HEK293T (cell line): Measurements from ENCODE around the gene ARAP1.

Source experiments
- CTCF ChIA-PET: fragments of 350-600 bp; formaldehyde crosslinking; extraction: SDS; loops from one replicate; lab custom pipeline; 2021; ENCODE audit warnings: antibody characterized with exemption, inconsistent platforms; lab: Yijun Ruan, JAX
- POLR2A ChIA-PET: fragments of 350-600 bp; formaldehyde crosslinking; extraction: SDS; loops from one replicate; lab custom pipeline; 2020; ENCODE audit warnings: antibody characterized with exemption, inconsistent platforms; lab: Yijun Ruan, JAX
- DNase-seq: peaks from one replicate; pipeline ENCODE4 v3.0.0; 2012; ENCODE audit warnings: mixed read lengths; ENCODE audit errors: extremely low spot score
- ARNT ChIP-seq: fragments of 450-650 bp; IDR thresholded peaks from 2 replicates; pipeline ENCODE4 v1.6.1; 2017; ENCODE audit warnings: mild to moderate bottlenecking
- BHLHE40 ChIP-seq: fragments of 450-650 bp; IDR thresholded peaks from 2 replicates; pipeline ENCODE4 v1.6.1; 2016; ENCODE audit warnings: mild to moderate bottlenecking, moderate library complexity, borderline replicate concordance
- CTBP1 ChIP-seq: fragments of 450-650 bp; IDR thresholded peaks from 2 replicates; pipeline ENCODE4 v1.6.1; 2016; ENCODE audit warnings: borderline replicate concordance
- ELF4 ChIP-seq: fragments of 450-650 bp; IDR thresholded peaks from 2 replicates; pipeline ENCODE4 v1.6.1; 2017; ENCODE audit warnings: antibody characterized with exemption
- FOXA1 ChIP-seq: fragments of 450-650 bp; IDR thresholded peaks from 2 replicates; pipeline ENCODE4 v1.6.1; 2016; ENCODE audit warnings: mild to moderate bottlenecking
- FOXK2 ChIP-seq: fragments of 450-650 bp; IDR thresholded peaks from 2 replicates; pipeline ENCODE4 v1.6.1; 2016; ENCODE audit warnings: mild to moderate bottlenecking
- FOXM1 ChIP-seq: fragments of 450-650 bp; IDR thresholded peaks from 2 replicates; pipeline ENCODE4 v1.6.1; 2017; ENCODE audit warnings: mild to moderate bottlenecking, borderline replicate concordance
- HDGF ChIP-seq: fragments of 450-650 bp; IDR thresholded peaks from 2 replicates; pipeline ENCODE4 v1.6.1; 2017; ENCODE audit warnings: antibody characterized with exemption, borderline replicate concordance
- L3MBTL2 ChIP-seq: fragments of 450-650 bp; conservative IDR thresholded peaks from 2 replicates; pipeline ENCODE4 v1.6.1; 2016; ENCODE audit warnings: mild to moderate bottlenecking
- LEF1 ChIP-seq: fragments of 450-650 bp; IDR thresholded peaks from 2 replicates; pipeline ENCODE4 v1.6.1; 2017; ENCODE audit warnings: mild to moderate bottlenecking, borderline replicate concordance
- NFRKB ChIP-seq: fragments of 450-650 bp; IDR thresholded peaks from 2 replicates; pipeline ENCODE4 v1.6.1; 2016; ENCODE audit warnings: mild to moderate bottlenecking, moderate library complexity
- PKNOX1 ChIP-seq: fragments of 450-650 bp; IDR thresholded peaks from 2 replicates; pipeline ENCODE4 v1.6.1; 2016
- SP1 ChIP-seq: fragments of 450-650 bp; IDR thresholded peaks from 2 replicates; pipeline ENCODE4 v1.6.1; 2017
- SUZ12 ChIP-seq: fragments of 450-650 bp; IDR thresholded peaks from 2 replicates; pipeline ENCODE4 v1.6.1; 2016; ENCODE audit warnings: mild to moderate bottlenecking
- TARDBP ChIP-seq: fragments of 450-650 bp; IDR thresholded peaks from 2 replicates; pipeline ENCODE4 v1.6.1; 2016
- ZNF384 ChIP-seq: fragments of 450-650 bp; IDR thresholded peaks from 2 replicates; pipeline ENCODE4 v1.6.1; 2016

Gene ARAP1

GRCh38 chr11:72692498-72693237 lies 59.5 kb downstream of the ARAP1 start:
- TF ChIP-seq BHLHE40 (no peak), TARDBP (no peak), LEF1 (no peak), L3MBTL2 (no peak), FOXA1 (no peak), SP1 (no peak), FOXK2 (no peak), NFRKB (no peak), HDGF (no peak)
- DNase-seq = no peak
- ChIA-PET CTCF (no interaction called here), POLR2A (no interaction called here)

GRCh38 chr11:72690166-72690565 lies 62.0 kb downstream of the ARAP1 start:
- CTCF ChIA-PET = no interaction called here
- no peak for DNase-seq
- no peak for TF ChIP-seq FOXA1
- TF ChIP-seq LEF1 = no peak
- TF ChIP-seq CTBP1 = no peak
- TF ChIP-seq HDGF = no peak
- TF ChIP-seq ELF4 = no peak
- no peak for TF ChIP-seq L3MBTL2
- no peak for TF ChIP-seq SP1
- TF ChIP-seq SUZ12 = no peak
- TF ChIP-seq NFRKB = no peak
- no peak for TF ChIP-seq ARNT
- no peak for TF ChIP-seq FOXK2
- TF ChIP-seq TARDBP = no peak
- TF ChIP-seq PKNOX1 = no peak
- TF ChIP-seq BHLHE40 = no peak
- POLR2A ChIA-PET = no interaction called here

GRCh38 chr11:72688929-72689328 lies 63.3 kb downstream of the ARAP1 start:
- CTCF ChIA-PET = no interaction called here
- TF ChIP-seq L3MBTL2 = no peak
- no peak for TF ChIP-seq FOXM1
- no peak for TF ChIP-seq FOXA1
- no peak for TF ChIP-seq HDGF
- no peak for TF ChIP-seq FOXK2
- TF ChIP-seq SP1 = no peak
- TF ChIP-seq LEF1 = no peak
- TF ChIP-seq ARNT = no peak
- TF ChIP-seq SUZ12 = no peak
- POLR2A ChIA-PET = no interaction called here
- no peak for DNase-seq

- DNase-seq = no peak
- POLR2A ChIA-PET = no interaction called here
- TF ChIP-seq HDGF (no peak), ELF4 (no peak), SP1 (no peak), ARNT (no peak), LEF1 (no peak), FOXK2 (no peak), ZNF384 (no peak), FOXM1 (no peak), TARDBP (no peak), SUZ12 (no peak), PKNOX1 (no peak), BHLHE40 (no peak), CTBP1 (no peak), NFRKB (no peak)
- CTCF ChIA-PET = no interaction called here
Measured at GRCh38 chr11:72688486-72688885, 63.7 kb downstream of the ARAP1 start.

- TF ChIP-seq FOXK2 (no peak), HDGF (no peak), L3MBTL2 (no peak), ARNT (no peak), FOXM1 (no peak), FOXA1 (no peak), PKNOX1 (no peak), ZNF384 (no peak), SUZ12 (no peak), SP1 (no peak), CTBP1 (no peak), BHLHE40 (no peak), TARDBP (no peak), NFRKB (no peak), ELF4 (no peak), LEF1 (no peak)
- POLR2A ChIA-PET = no interaction called here
- DNase-seq = no peak
- CTCF ChIA-PET = no interaction called here
Measured at GRCh38 chr11:72687326-72687725, 64.9 kb downstream of the ARAP1 start.

GRCh38 chr11:72686639-72687220 lies 65.5 kb downstream of the ARAP1 start:
- ChIA-PET CTCF (no interaction called here), POLR2A (no interaction called here)
- TF ChIP-seq LEF1 = no peak
- TF ChIP-seq HDGF = no peak
- TF ChIP-seq BHLHE40 = no peak
- no peak for TF ChIP-seq SP1
- no peak for TF ChIP-seq PKNOX1
- TF ChIP-seq FOXM1 = no peak
- no peak for TF ChIP-seq ZNF384
- TF ChIP-seq L3MBTL2 = no peak
- no peak for TF ChIP-seq ELF4
- no peak for TF ChIP-seq ARNT
- no peak for TF ChIP-seq CTBP1
- no peak for TF ChIP-seq TARDBP
- TF ChIP-seq NFRKB = no peak
- TF ChIP-seq FOXA1 = no peak
- DNase-seq = no peak
